T-helper 2 cell treated with Interferon-gamma antibody and Interleukin-4, amounts not matched to agents 5 μg/mL and 100 μg/mL, for 36 hours (primary cell): ENCODE results near the gene IL6.
"Not testable (repeated sequence)": the region's sequence is repeated elsewhere in the genome, so short reads cannot be mapped to it uniquely, and the experiment has no call there.

Experiments
- DNase-seq: peaks from one replicate; pipeline ENCODE4 v3.0.0; 2021; ENCODE audit warnings: low spot score
- H3K27ac Mint-ChIP-seq: one replicate; pipeline ENCODE4 v1.8.0; 2021; ENCODE audit warnings: mild to moderate bottlenecking, mixed read lengths
- H3K27me3 Mint-ChIP-seq: one replicate; pipeline ENCODE4 v1.8.0; 2021; ENCODE audit warnings: low read depth, mixed read lengths
- H3K36me3 Mint-ChIP-seq: one replicate; pipeline ENCODE4 v1.8.0; 2021; ENCODE audit warnings: low read depth, mixed read lengths
- H3K4me1 Mint-ChIP-seq: one replicate; pipeline ENCODE4 v1.8.0; 2021; ENCODE audit warnings: low read depth, mixed read lengths
- H3K4me3 Mint-ChIP-seq: one replicate; pipeline ENCODE4 v1.8.0; 2022; ENCODE audit warnings: mild to moderate bottlenecking, moderate library complexity, mixed read lengths
- H3K9me3 Mint-ChIP-seq: one replicate; pipeline ENCODE4 v1.8.0; 2021; ENCODE audit warnings: mixed read lengths

The IL6 gene

DNA sequence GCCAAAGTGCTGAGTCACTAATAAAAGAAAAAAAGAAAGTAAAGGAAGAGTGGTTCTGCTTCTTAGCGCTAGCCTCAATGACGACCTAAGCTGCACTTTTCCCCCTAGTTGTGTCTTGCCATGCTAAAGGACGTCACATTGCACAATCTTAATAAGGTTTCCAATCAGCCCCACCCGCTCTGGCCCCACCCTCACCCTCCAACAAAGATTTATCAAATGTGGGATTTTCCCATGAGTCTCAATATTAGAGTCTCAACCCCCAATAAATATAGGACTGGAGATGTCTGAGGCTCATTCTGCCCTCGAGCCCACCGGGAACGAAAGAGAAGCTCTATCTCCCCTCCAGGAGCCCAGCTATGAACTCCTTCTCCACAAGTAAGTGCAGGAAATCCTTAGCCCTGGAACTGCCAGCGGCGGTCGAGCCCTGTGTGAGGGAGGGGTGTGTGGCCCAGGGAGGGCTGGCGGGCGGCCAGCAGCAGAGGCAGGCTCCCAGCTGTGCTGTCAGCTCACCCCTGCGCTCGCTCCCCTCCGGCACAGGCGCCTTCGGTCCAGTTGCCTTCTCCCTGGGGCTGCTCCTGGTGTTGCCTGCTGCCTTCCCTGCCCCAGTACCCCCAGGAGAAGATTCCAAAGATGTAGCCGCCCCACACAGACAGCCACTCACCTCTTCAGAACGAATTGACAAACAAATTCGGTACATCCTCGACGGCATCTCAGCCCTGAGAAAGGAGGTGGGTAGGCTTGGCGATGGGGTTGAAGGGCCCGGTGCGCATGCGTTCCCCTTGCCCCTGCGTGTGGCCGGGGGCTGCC lies at the start of gene IL6:
TSS of gene IL6 (plus strand) at position 294 of the 807 bp plus-strand sequence. CDS start at position 357, 63 bp downstream.
- Mint-ChIP-seq H3K27ac (no peak within 1 kb of the TSS), H3K4me1 (peaks cover 38% of the 10 kb centered on the region), H3K36me3 (no peaks in the 10 kb centered on the region), H3K4me3 (peak within 1 kb of the TSS; percentile 60), H3K27me3 (peaks cover 56% of the 10 kb centered on the region), H3K9me3 (no peaks in the 10 kb centered on the region)
- DNase-seq, result no peak

GRCh38 chr7:22677263-22677662 lies 49.7 kb upstream of the IL6 start:
- peaks cover 22% of the 10 kb centered on the region for H3K36me3 Mint-ChIP-seq
- H3K9me3 Mint-ChIP-seq, result peaks cover 21% of the 10 kb centered on the region
- H3K27me3 Mint-ChIP-seq, DNase-seq: not testable (repeated sequence)
- H3K27ac Mint-ChIP-seq, result peak overlapping the region; percentile 79
- peaks cover 79% of the 10 kb centered on the region for H3K4me1 Mint-ChIP-seq
- peak overlapping the region; percentile 70 for H3K4me3 Mint-ChIP-seq

DNA sequence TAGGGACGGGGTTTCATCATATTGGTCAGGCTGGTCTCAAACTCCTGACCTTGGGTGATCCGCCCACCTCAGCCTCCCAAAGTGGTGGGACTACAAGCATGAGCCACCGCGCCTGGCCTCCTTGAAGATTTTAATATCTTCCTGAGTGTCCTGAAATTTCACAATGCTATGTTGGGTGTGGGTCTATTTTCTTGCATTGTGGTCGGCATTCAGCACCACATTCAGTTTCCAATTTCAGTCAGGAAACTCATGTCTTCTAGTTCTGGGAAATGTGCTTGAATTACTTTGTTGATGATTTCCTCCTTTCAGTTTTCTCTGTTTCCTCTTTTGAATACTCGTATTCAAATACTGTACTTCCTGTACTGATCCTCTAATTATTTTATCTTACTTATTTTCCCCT lies 49.3 kb upstream of the IL6 start:
- peaks cover 75% of the 10 kb centered on the region for H3K4me1 Mint-ChIP-seq
- H3K4me3 Mint-ChIP-seq, result peak overlapping the region; percentile 70
- DNase-seq, result no peak
- H3K9me3 Mint-ChIP-seq, result peaks cover 21% of the 10 kb centered on the region
- peaks cover 22% of the 10 kb centered on the region for H3K36me3 Mint-ChIP-seq
- peak overlapping the region; percentile 79 for H3K27ac Mint-ChIP-seq
- peaks cover 9% of the 10 kb centered on the region for H3K27me3 Mint-ChIP-seq

- H3K4me3 Mint-ChIP-seq, result peak overlapping the region; percentile 63
- H3K4me1 Mint-ChIP-seq, result peaks cover 59% of the 10 kb centered on the region
- H3K9me3 Mint-ChIP-seq, result peaks cover 17% of the 10 kb centered on the region
- peaks cover 16% of the 10 kb centered on the region for H3K36me3 Mint-ChIP-seq
- peak overlapping the region; percentile 85 for H3K27ac Mint-ChIP-seq
- peaks cover 26% of the 10 kb centered on the region for H3K27me3 Mint-ChIP-seq
- DNase-seq, result no peak
These were observed 46.5 kb upstream of the IL6 start for GRCh38 chr7:22680482-22680911.

DNA sequence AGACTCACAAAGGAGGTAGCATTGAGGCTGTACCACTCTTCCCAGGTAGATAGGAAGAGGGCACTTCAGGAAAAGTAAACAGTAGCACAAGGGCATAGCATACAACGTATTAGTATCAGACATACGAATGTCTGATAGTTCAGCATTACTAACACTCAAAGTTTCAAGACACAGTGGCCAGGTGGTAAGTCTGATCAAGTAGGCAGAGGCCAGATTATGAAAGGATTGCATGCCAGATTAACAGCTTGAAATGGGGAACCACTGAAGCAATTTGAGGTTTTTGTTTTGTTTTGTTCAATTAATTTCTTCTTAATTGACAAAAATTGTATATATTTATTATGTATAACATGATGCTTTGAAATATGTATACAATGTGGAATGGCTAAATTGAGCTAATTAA lies 45.7 kb upstream of the IL6 start:
- DNase-seq, result no peak
- Mint-ChIP-seq H3K36me3 (peaks cover 16% of the 10 kb centered on the region), H3K27ac (peak overlapping the region; percentile 85), H3K9me3 (peaks cover 17% of the 10 kb centered on the region), H3K4me1 (peaks cover 54% of the 10 kb centered on the region), H3K27me3 (peaks cover 30% of the 10 kb centered on the region), H3K4me3 (peak overlapping the region; percentile 63)

DNA sequence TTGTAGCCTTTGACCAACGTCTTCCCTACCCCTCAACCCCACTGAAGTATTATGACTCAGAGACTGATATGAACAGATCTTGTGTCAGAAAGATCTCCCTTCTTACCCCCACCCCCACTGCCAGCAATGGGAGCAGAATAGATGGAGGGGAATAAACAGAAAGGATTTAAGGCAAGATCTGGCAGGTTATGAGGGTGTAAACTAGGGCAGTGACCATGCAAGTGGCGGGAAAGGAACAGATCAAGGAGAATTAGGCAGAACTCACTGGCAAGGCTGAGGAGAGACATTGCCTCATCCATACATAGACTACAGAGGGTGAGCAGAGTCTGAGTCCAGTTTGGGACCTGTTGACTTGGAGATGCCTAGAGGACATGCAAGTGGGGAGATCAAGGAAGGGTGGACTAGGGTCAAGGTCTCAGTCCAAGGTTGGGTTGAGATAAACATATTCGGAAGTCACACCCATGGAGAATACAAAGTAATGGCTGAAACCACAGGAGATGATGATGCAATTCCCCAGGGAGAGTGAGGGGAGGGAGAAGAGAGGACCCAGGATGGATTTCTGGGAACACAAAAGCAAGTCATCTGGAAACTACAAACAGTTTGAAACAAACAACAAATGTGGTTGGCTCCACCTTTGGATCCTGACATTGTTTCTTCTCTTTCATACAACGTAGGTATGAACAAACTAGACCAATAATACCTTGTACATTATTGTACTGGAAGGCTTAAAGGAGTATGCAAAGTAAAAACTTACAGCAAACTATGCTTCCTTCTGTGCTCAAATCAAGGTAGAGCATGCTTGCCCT lies 44.9 kb upstream of the IL6 start:
- Mint-ChIP-seq H3K9me3 (peaks cover 16% of the 10 kb centered on the region), H3K36me3 (peaks cover 16% of the 10 kb centered on the region), H3K4me1 (peaks cover 46% of the 10 kb centered on the region), H3K4me3 (no peak overlapping the region), H3K27me3 (peaks cover 36% of the 10 kb centered on the region), H3K27ac (peak overlapping the region; percentile 7)
- DNase-seq, result no peak

GRCh38 chr7:22683379-22683778 lies 43.6 kb upstream of the IL6 start:
- Mint-ChIP-seq H3K4me3 (no peak overlapping the region), H3K36me3 (peaks cover 14% of the 10 kb centered on the region), H3K9me3 (peaks cover 14% of the 10 kb centered on the region), H3K27me3 (peaks cover 42% of the 10 kb centered on the region), H3K4me1 (peaks cover 34% of the 10 kb centered on the region), H3K27ac (no peak overlapping the region)
- DNase-seq, result no peak

DNA sequence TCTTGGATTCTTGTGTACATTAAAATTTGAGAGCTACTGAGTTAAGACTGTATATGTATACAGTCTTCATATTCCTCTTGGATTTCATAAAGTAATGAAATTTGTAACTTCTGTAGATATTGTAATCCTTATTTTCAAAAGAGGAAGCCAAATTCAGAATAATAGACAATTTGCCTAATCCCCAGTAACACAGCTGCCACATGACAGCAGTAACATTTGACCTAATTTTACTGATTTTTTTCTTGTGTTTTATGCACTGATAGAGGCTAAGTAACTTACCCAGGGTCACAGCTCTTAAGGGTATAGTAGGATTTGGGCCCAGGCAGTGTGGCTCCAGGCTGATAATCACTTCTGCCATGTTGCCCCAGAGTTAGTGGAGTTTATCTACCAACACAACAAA lies 40.4 kb upstream of the IL6 start:
- DNase-seq, result no peak
- H3K4me1 Mint-ChIP-seq, result peaks cover 22% of the 10 kb centered on the region
- H3K27me3 Mint-ChIP-seq, result peaks cover 61% of the 10 kb centered on the region

GRCh38 chr7:22688084-22688483 lies 38.9 kb upstream of the IL6 start:
- Mint-ChIP-seq H3K36me3 (peaks cover 7% of the 10 kb centered on the region), H3K27ac (no peak overlapping the region), H3K27me3 (peaks cover 58% of the 10 kb centered on the region), H3K4me1 (peaks cover 17% of the 10 kb centered on the region), H3K4me3 (no peak overlapping the region), H3K9me3 (peaks cover 8% of the 10 kb centered on the region)
- no peak for DNase-seq

More for the DNA sequence above, 40.4 kb upstream of the IL6 start:
- H3K4me3 Mint-ChIP-seq, result no peak overlapping the region
- H3K36me3 Mint-ChIP-seq, result peaks cover 12% of the 10 kb centered on the region
- H3K9me3 Mint-ChIP-seq, result peaks cover 14% of the 10 kb centered on the region
- no peak overlapping the region for H3K27ac Mint-ChIP-seq

- H3K27me3 Mint-ChIP-seq, result peaks cover 57% of the 10 kb centered on the region
- H3K9me3 Mint-ChIP-seq, H3K36me3 Mint-ChIP-seq, H3K27ac Mint-ChIP-seq, DNase-seq, H3K4me3 Mint-ChIP-seq: not testable (repeated sequence)
- peaks cover 19% of the 10 kb centered on the region for H3K4me1 Mint-ChIP-seq
These were observed 38.1 kb upstream of the IL6 start for GRCh38 chr7:22688934-22689333.

- peaks cover 64% of the 10 kb centered on the region for H3K4me1 Mint-ChIP-seq
- peak overlapping the region; percentile 68 for H3K4me3 Mint-ChIP-seq
- H3K27ac Mint-ChIP-seq, result peak overlapping the region; percentile 46
- no peak for DNase-seq
- peaks cover 6% of the 10 kb centered on the region for H3K9me3 Mint-ChIP-seq
- H3K27me3 Mint-ChIP-seq, result peaks cover 25% of the 10 kb centered on the region
- H3K36me3 Mint-ChIP-seq, result peaks cover 8% of the 10 kb centered on the region
These were observed 32.3 kb upstream of the IL6 start for GRCh38 chr7:22694597-22695207.

DNA sequence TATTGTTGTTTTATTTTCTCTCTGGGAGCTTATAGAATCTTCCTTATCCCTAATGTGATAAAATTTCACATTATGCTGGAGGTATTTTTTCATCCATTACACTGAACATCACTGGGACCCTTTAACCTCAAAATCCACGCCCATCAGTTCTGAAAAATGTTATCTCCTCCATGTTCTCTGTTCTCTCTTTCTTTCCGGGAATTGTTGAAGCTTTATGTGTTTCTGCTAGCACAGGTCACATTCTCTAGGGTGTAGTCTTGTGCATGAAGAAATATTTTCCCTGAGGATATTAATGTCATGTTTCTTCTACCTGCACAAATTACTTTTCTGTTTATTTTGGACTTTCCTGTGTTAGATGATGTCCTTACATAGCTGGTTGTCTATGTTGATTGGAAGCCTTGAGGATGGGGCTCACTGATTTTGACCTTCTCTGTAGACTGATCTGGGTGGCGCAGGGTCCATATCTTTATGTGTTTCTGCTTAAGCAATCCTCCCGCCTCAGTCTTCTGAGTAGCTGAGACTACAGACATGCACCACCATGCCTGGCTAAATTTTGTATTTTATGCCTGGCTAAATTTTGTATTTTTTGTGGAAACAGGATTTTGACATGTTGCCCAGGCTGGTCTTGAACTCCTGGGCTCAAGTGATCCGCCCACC lies 31.4 kb upstream of the IL6 start:
- DNase-seq, result no peak
- Mint-ChIP-seq H3K27me3 (peaks cover 17% of the 10 kb centered on the region), H3K36me3 (peaks cover 8% of the 10 kb centered on the region), H3K27ac (peak overlapping the region; percentile 46), H3K4me1 (peaks cover 67% of the 10 kb centered on the region), H3K9me3 (peaks cover 6% of the 10 kb centered on the region), H3K4me3 (peak overlapping the region; percentile 68)

- peaks cover 6% of the 10 kb centered on the region for H3K9me3 Mint-ChIP-seq
- peaks cover 14% of the 10 kb centered on the region for H3K27me3 Mint-ChIP-seq
- peaks cover 73% of the 10 kb centered on the region for H3K4me1 Mint-ChIP-seq
- H3K36me3 Mint-ChIP-seq, result peaks cover 7% of the 10 kb centered on the region
- H3K4me3 Mint-ChIP-seq, result peak overlapping the region; percentile 68
- DNase-seq, result peak; percentile 16
- H3K27ac Mint-ChIP-seq, result peak overlapping the region; percentile 62
These were observed 30.3 kb upstream of the IL6 start for GRCh38 chr7:22696541-22697228.
